Hematopoietic multipotent progenitor cell (in vitro differentiated cells): ENCODE measurements around the gene RNF167. TPM values are rescaled to one million over a fixed set of nuclear protein-coding genes. Genes with fewer than 3 reads are reported as not detected.

Source experiments
- DNase-seq, 3 donors: peaks; one replicate each; pipeline ENCODE4 v3.0.0-alpha.2; 2011 to 2015; ENCODE audit warnings: low read depth in 2 of 3, low spot score in 2 of 3
- small RNA-seq: library from RNA; depleted of rRNA; stranded (forward); fragments of <200 nt; gene quantifications from one replicate; pipeline ENCODE3, GENCODE V24; 2012
- total RNA-seq: library from RNA; depleted of rRNA; stranded (reverse); fragments of >200 nt; gene quantifications from one replicate; pipeline ENCODE4 v1.2.3, GENCODE V29; 2012

RNF167 gene
- total RNA-seq, 1 donor = 27.5 TPM

DNA sequence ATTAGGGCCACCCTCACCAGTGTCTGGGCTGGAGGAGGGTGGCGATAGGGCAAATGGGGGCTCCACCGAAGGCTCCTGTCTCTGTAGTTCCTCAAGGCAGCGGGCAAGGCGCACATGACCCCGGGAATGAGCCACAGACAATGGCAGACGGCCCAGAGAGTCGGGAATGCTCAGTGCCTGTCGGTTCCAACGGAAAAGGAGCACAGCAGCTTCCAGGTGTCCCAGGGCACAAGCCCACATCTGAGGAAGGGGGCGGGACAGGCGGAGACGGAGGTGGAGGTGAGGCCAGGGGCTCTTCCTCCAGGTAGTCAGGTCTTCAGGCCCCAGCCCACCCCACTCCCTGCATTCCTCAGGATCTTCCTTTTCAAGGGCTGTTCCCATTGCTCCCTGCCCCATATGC lies 32.7 kb downstream of the RNF167 start:
- DNase-seq = no peak

DNA sequence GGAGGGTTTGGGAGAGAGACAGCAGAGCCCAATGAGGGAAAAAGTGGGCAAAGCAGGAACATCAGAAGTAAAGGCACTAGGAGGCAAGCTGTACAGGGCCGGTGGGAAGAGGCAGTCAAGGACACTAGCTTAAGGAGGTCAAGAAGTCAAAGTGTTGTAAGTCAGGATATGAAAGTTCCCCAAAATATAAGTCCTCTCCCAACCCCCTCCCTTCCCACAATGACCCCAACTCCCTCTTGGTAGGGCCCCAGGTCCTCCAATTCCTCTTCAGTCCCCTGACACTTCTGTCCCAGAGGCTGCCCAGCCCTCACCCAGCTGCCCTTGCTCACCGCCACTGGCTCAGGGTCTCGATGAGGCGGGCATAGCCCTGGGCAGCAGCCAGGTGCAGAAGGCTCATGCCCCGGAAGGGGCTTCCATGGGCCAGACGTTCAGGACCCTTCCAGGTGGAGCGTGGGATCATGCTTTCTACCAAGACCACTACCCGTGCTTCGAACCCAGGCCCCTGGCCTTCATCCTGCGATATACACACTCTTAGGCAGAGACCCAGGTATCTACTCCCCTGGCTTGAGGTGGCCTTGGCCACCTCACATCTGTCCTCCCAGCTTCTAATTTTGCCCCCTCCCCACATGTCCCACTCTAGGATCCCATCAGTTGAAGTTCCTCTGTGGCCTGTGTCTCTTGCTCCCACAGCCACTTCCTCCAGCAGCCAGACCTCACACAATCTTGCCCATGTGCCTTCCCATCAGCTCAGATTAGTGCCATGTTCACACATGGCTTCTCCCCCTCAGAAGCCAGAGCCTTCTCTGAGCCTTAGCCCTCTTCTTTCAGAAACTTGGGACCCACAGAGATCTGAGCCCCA lies 33.4 kb downstream of the RNF167 start:
- no peak for DNase-seq

DNA sequence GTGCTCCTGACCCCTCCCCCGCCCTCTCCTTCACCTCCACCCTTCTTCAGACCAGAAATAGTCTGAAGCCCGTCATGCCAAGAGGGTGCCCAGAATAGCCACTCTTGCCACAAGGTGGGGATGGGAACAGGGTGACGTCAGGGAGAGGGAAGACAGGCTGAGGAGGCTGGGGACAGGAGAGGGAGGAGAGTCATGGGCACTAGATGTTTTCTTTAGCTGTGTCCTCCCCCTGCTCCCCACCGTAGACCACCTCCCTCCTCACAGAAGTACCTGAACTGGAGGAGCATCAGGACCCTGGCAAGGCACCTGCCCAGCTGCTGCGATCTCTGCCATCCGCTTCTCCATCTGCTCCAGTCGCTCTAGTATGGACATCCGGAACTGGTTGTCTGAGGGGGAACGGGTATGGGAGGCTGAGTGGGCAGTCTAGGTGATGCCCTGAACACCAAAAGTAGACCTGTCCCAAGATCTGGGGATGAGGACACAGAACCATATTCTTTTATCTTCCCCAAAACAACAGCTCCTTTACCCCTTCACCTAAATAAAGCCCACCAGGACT lies 34.1 kb downstream of the RNF167 start:
- DNase-seq = no peak

DNA sequence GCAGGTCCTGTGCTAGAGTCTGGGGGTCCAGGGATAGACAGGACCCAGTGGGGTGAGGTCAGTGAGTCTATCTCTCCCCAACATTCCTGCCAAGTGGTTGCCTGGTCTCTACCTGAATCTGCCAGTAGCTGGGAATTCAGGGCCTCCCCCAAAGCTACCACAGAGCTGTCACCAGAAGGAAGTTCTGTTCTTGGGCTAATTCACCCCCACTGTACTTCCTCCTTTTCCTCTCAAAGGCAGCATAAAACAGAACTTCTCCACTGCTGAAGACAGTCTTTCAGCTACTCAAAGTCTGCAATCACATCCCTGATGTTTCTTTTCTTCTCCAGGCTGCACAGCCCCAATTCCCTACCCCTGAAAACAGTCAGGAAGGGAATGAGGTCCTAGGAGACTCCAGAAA lies 38.7 kb downstream of the RNF167 start:
- peak in 2 of 3 donors; percentile 61 to 68 for DNase-seq

DNA sequence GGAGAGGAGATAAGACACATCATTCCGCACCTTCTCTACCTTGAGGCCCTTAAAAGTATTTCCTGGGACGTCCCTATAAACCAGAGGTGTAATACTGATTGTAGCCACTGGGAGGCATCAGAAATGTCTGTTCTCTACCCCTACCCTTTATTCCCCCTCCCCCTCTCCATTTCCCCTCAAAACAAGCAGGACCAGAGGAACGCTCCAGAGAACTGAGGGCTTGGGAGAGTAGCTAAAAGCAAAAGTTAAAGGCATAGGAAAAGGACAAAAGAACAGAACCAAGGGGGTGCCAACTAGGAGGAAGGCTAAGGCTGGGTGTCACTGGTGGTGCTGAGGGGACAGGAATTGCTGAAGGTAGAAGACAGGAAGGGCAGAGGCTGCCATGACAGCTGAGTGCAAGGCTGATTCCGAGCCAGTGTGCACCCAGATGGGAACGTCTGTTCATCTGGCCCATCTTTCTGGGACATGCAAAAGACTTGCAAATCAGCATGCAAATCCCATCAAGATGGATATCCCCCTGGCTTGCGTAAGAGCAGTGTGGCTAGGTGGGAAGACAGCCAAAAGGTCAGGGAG lies 40.7 kb downstream of the RNF167 start:
- DNase-seq = peak in 2 of 3 donors; percentile 63 to 79

DNA sequence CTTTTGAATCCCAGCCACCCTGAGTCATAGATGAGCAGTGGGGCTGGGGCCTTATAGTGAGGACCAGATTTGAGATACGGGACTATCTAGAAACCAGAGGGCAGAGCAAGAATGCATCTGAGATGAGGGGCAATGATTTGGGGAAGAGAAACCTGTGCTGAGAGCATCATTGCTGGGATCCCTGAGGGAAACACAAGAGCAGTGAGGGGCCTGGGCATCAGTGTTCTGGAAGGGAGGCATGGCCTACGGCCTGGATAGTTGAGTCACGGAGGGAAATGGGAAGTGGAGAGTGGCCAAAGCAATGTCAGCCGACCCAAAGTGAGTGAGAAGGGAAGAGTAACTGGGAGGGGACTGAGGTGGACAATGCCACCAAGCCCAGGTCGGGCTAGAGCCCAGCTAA lies 42.2 kb downstream of the RNF167 start:
- DNase-seq = no peak

DNA sequence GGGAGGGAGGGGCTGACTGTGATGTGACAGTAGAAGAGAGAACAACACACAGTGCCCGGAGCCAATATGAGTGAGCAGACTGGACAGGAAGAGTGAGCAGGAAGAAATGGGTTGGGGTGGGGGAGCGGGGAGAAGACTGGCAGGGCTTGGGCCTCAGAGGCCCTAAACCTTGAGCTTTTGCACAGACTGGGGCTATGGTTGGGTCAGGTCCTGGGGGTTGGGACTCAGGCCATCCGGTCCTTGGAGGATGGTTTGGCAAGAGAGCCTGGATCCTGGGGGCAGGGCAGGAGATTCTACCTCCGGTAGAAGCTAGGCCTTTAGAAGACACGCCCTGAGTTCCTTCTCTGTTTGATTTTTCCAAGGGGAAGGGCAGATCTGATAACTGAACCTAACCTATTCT lies 46.3 kb downstream of the RNF167 start:
- DNase-seq = no peak

DNA sequence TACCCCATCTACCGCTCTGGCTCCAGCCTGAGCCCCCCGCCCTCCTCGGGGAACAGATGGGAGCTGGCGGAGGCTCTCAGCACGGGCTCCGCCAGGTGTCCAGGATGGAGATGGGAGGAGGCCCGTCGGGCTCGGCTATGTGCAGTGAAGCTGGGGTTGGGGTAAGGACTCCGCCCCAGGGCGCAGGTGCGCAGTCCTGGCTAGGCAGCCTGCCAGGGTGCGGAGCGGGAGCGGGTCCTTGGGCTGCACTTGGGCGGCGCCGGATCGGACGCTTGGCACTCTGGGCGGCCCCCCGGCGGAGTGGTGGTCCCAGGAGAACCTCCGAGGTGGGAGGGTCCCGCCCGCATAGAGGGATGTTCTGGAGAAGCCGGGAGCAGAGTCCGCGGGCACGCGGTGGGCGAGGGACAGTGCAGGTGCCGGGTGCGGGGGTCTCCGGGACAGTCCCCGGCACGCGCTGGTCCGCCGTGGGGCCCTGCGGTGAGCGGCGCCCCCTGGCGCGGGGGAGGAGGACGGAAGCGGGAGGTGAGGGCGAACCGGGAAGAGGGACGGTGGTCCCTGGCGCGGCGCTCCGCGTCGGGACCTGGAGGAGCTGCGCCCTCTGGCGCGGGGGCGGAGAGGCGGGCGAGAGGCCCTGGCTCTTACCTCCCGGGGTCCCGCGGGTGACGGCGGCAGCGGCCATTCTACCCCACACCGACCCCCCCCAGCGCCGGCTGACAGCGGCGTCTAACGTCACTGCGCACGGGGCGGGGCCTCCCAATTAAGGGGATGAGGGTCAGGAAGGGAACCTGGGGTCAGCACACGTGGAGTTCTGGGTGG lies 47.1 kb downstream of the RNF167 start, which contains the start of gene CAMTA2:
Gene CAMTA2, minus strand, starts transcription at position 725 of the 816 bp plus-strand sequence. CDS start 1,453 bp downstream, outside the sequence.
- peak; percentile 75 to 84 (median 82) for DNase-seq

DNA sequence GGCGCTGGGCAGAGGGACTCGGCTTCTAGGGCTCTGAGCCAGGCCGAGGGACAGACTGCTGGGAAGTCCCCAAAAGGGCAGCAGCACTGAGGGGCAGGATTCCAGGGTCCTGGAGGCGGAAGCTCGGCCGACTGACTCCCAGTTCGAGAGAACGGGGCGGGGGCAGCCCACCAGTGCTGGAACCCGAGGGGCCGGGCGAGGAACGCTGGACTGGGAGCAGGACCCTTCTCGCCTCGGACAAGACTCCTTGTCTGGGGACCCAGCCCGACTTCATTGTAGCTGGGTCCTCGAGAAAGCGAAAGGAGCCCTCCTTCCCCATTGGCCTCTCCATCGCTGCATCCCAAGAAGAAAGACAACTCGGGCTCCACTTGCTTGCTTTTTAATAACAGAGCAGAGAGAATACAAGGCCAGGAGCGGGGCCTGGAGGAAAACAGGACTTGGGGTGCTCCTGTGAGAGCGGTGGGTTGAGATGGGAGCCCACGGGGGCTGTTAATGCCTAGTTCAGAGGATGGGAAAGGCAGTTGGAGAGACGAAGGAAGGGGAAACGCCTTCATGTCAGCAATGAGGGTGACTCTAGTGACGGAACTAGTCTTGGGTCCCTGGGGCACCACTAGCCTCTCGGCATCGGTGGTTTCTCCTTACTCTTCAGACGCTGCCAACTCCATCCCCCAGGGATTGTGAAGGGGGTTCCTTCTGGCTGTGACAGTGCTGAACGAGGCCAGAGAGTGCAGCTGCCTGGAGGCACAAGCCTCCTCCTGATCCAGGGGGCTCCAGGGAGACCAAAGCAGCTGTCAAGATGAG lies 47.9 kb downstream of the RNF167 start:
- DNase-seq = peak in 1 of 3 donors; percentile 45

DNA sequence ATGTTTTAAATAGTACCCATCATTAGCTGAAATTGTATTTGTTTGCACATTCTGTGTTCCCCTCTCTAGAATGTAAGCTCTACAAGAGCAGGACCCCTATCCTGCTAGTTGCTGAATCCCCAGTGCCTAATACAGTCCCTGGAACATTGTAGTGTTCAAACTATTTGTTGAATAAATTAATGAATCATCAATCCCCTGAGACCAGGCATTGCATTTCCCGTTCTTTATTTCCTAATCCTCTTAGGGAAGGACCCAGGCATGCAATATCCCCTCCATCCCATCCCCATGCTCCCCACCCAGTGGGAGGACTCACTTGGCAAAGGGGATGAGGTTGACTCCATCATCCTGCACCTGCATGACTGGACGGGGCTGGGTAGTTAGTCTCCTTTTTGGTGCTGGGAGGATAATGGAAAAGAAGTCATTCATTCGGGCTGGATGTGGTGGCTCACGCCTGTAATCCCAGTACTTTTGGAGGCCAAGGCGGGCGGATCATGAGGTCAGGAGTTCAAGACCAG lies 54.1 kb downstream of the RNF167 start:
- DNase-seq = no peak

Small RNA genes lying within 50 kb of the gene (small RNA-seq; reads per million reads assigned to genes)
- not detected for gene MIR6864
- gene MIR6865 = not detected

Other genes with a start within 250 kb of the RNF167 start
- gene PELP1, start 236.1 kb upstream of the RNF167 start, total RNA-seq = 52.5 TPM
- 63.0 TPM for gene ARRB2, start 229.6 kb upstream of the RNF167 start, total RNA-seq
- gene MED11, start 208.8 kb upstream of the RNF167 start, total RNA-seq = 12.9 TPM
- gene ZMYND15, start 200.4 kb upstream of the RNF167 start, total RNA-seq = under 0.01 TPM
- 0.27 TPM for gene CXCL16, start 200.3 kb upstream of the RNF167 start, total RNA-seq
- not detected for gene TM4SF5, start 168.4 kb upstream of the RNF167 start, total RNA-seq
- not detected for gene VMO1, start 153.9 kb upstream of the RNF167 start, total RNA-seq
- gene GLTPD2, start 151.3 kb upstream of the RNF167 start, total RNA-seq = not detected
- 116 TPM for gene PSMB6, start 144.1 kb upstream of the RNF167 start, total RNA-seq
- 5.9 TPM for gene PLD2, start 133.1 kb upstream of the RNF167 start, total RNA-seq
- 21.0 TPM for gene MINK1, start 106.9 kb upstream of the RNF167 start, total RNA-seq
- 18.3 TPM for gene C17orf107, start 40.7 kb upstream of the RNF167 start, total RNA-seq
- 5.4 TPM for gene CHRNE, start 37.2 kb upstream of the RNF167 start, total RNA-seq
- 2.2 TPM for gene GP1BA, start 8.0 kb upstream of the RNF167 start, total RNA-seq
- 78.6 TPM for gene SLC25A11, start 222 bp upstream of the RNF167 start, total RNA-seq
- gene PFN1, start 8.3 kb downstream of the RNF167 start, total RNA-seq = 429 TPM
- 2.4 TPM for gene ENO3, start 10.9 kb downstream of the RNF167 start, total RNA-seq
- 31.2 TPM for gene SPAG7, start 27.5 kb downstream of the RNF167 start, total RNA-seq
- gene CAMTA2, start 47.4 kb downstream of the RNF167 start, total RNA-seq = 6.2 TPM
- gene INCA1, start 57.3 kb downstream of the RNF167 start, total RNA-seq = not detected
- gene KIF1C, start 57.7 kb downstream of the RNF167 start, total RNA-seq = 1.1 TPM
- gene SLC52A1, start 95.2 kb downstream of the RNF167 start, total RNA-seq = not detected
- gene ZFP3, start 138.2 kb downstream of the RNF167 start, total RNA-seq = 1.3 TPM
- gene ZNF232, start 171.6 kb downstream of the RNF167 start, total RNA-seq = 4.8 TPM
- 2.2 TPM for gene USP6, start 175.8 kb downstream of the RNF167 start, total RNA-seq